HG02642 (cell line): ENCODE data around the gene BAIAP2.

ENCODE experiments used
- ATAC-seq: cut with Tn5 transposase; IDR thresholded peaks from one replicate; pipeline ENCODE4 v1.9.1; 2021; ENCODE audit warnings: mild to moderate bottlenecking; ENCODE audit not compliant: unreplicated experiment, poor library complexity

Gene BAIAP2

GRCh38 chr17:81049372-81049911 lies 14.5 kb downstream of the BAIAP2 start:
- ATAC-seq = no peak

- ATAC-seq = no peak
Observed at GRCh38 chr17:81049973-81050551, 15.1 kb downstream of the BAIAP2 start.

- ATAC-seq = no peak
Observed at GRCh38 chr17:81050645-81051625, 16.0 kb downstream of the BAIAP2 start.

GRCh38 chr17:81052199-81052997 lies 17.4 kb downstream of the BAIAP2 start:
- ATAC-seq = no peak

- ATAC-seq = no peak
Observed at GRCh38 chr17:81053041-81053970, 18.4 kb downstream of the BAIAP2 start.

GRCh38 chr17:81054308-81054707 lies 19.4 kb downstream of the BAIAP2 start:
- no peak for ATAC-seq

GRCh38 chr17:81054881-81055370 lies 20.0 kb downstream of the BAIAP2 start:
- ATAC-seq = no peak

GRCh38 chr17:81056312-81056711 lies 21.4 kb downstream of the BAIAP2 start:
- no peak for ATAC-seq

- ATAC-seq = no peak
Observed at GRCh38 chr17:81057079-81057730, 22.3 kb downstream of the BAIAP2 start.

GRCh38 chr17:81057777-81058176 lies 22.8 kb downstream of the BAIAP2 start:
- ATAC-seq = no peak

- no peak for ATAC-seq
Observed at GRCh38 chr17:81058263-81058871, 23.4 kb downstream of the BAIAP2 start.

- no peak for ATAC-seq
Observed at GRCh38 chr17:81059026-81059425, 24.1 kb downstream of the BAIAP2 start.

GRCh38 chr17:81060416-81060815 lies 25.5 kb downstream of the BAIAP2 start:
- no peak for ATAC-seq

GRCh38 chr17:81061027-81061735 lies 26.2 kb downstream of the BAIAP2 start:
- ATAC-seq = no peak

GRCh38 chr17:81062014-81062780 lies 27.2 kb downstream of the BAIAP2 start:
- no peak for ATAC-seq

- no peak for ATAC-seq
Observed at GRCh38 chr17:81063106-81064093, 28.4 kb downstream of the BAIAP2 start.
